HUES6 (cell line): ENCODE data around the gene SLC25A29.
"Not testable (repeated sequence)": the region's sequence is repeated elsewhere in the genome, so short reads cannot be mapped to it uniquely, and the experiment has no call there.

Source experiments
- H3K27ac ChIP-seq: 2 replicates; pipeline ENCODE4 v1.7.0; 2013; ENCODE audit warnings: low read depth, mild to moderate bottlenecking, low read length, inconsistent platforms
- H3K27me3 ChIP-seq: 2 replicates; pipeline ENCODE4 v1.6.1; 2013; ENCODE audit warnings: low read length; ENCODE audit not compliant: control insufficient read depth, insufficient read depth
- H3K36me3 ChIP-seq: 2 replicates; pipeline ENCODE4 v1.6.1; 2013; ENCODE audit warnings: low read length; ENCODE audit not compliant: control insufficient read depth, insufficient read depth
- H3K4me1 ChIP-seq: 2 replicates; pipeline ENCODE4 v1.6.1; 2013; ENCODE audit warnings: low read length; ENCODE audit not compliant: control insufficient read depth, insufficient read depth
- H3K4me3 ChIP-seq: 2 replicates; pipeline ENCODE4 v1.5.1; 2013; ENCODE audit warnings: low read depth, low read length
- H3K9ac ChIP-seq: one replicate; pipeline ENCODE4 v1.6.1; 2013; ENCODE audit warnings: mild to moderate bottlenecking, low read length
- H3K9me3 ChIP-seq: 2 replicates; pipeline ENCODE4 v1.6.1; 2013; ENCODE audit warnings: low read depth, low read length; ENCODE audit not compliant: control insufficient read depth, insufficient read depth

The SLC25A29 gene

GRCh38 chr14:100320157-100320856 lies 14.1 kb upstream of the SLC25A29 start:
- Histone ChIP-seq H3K9ac (no peak overlapping the region), H3K27me3 (no peaks in the 10 kb centered on the region), H3K4me3 (no peak overlapping the region), H3K36me3 (no peaks in the 10 kb centered on the region), H3K27ac (no peak overlapping the region), H3K9me3 (no peaks in the 10 kb centered on the region), H3K4me1 (no peaks in the 10 kb centered on the region)

DNA sequence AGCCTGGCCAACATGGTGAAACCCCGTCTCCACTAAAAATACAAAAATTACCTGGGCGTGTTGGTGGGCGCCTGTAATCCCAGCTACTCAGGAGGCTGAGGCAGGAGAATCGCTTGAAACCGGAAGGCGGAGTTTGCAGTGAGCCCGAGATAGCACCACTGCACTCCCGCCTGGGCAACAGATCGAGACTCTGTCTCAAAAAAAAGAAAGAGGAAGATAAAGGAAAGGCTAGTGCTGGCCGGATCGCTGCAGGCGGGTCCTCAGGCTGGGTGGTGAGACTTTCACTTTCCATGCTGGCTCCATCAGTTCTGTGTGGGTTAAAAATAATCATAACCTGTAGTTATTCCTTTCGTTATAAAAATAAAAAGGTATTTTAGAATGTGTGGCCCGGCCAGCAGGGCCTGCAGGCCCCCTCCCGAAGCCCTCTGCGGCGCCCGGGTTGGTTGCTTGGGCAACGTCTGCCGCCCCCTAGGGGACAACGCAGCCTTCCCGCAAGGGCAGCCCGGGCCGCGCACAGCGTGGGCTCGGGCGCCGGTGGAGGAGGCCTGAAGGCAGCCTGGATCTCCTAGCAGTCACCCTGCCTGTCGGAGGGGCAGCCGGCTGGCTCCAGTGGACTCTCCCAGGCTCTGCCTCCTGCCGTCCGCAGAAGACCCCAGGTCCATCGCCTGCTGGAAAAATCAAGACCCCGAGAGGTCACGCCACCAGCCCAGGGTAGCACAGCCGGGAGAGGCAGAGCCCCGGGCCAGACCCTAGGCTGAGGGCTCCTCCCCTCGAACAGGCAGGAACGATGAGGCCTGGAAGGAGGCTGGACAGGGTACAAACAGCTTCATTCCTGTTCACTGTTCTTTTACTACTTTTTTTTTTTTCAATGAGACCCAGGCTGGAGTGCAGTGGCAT lies 11.9 kb upstream of the SLC25A29 start:
- H3K9ac ChIP-seq, result no peak overlapping the region
- no peak overlapping the region for H3K4me3 ChIP-seq

GRCh38 chr14:100317389-100317788 lies 11.1 kb upstream of the SLC25A29 start:
- no peaks in the 10 kb centered on the region for H3K9me3 ChIP-seq
- peaks cover 15% of the 10 kb centered on the region for H3K4me1 ChIP-seq
- H3K9ac ChIP-seq, result no peak overlapping the region
- H3K27ac ChIP-seq, result no peak overlapping the region
- no peaks in the 10 kb centered on the region for H3K27me3 ChIP-seq
- H3K36me3 ChIP-seq, result no peaks in the 10 kb centered on the region
- no peak overlapping the region for H3K4me3 ChIP-seq

More for the DNA sequence above, 11.9 kb upstream of the SLC25A29 start:
- no peaks in the 10 kb centered on the region for H3K27me3 ChIP-seq
- no peaks in the 10 kb centered on the region for H3K9me3 ChIP-seq
- peaks cover 8% of the 10 kb centered on the region; the same call in 1 of the 2 replicates for H3K4me1 ChIP-seq
- H3K27ac ChIP-seq, result no peak overlapping the region
- H3K36me3 ChIP-seq, result no peaks in the 10 kb centered on the region

DNA sequence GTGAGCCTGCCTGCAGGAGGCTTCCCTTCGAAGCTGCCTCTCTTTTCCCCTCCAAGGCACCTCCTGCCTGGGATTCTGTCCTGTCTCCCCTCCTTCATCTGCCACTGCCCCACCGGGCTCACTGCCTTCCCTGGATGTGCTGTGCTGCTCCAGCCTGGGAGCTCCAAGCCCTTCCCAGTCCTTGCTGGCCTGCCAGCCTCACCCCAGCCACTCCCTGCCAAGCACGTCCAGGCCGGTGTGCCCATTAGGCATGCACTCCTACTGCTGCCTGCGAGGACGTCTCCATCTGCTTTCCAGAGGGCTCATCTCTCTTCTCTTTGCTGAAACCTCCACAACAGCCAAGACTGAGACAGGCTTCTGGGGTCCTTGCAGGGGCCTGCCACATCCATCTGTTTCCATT lies 8.5 kb upstream of the SLC25A29 start:
- Histone ChIP-seq H3K4me3 (no peak overlapping the region), H3K4me1 (peaks cover 33% of the 10 kb centered on the region), H3K9me3 (no peaks in the 10 kb centered on the region), H3K27me3 (no peaks in the 10 kb centered on the region), H3K36me3 (no peaks in the 10 kb centered on the region), H3K9ac (no peak overlapping the region), H3K27ac (no peak overlapping the region)

DNA sequence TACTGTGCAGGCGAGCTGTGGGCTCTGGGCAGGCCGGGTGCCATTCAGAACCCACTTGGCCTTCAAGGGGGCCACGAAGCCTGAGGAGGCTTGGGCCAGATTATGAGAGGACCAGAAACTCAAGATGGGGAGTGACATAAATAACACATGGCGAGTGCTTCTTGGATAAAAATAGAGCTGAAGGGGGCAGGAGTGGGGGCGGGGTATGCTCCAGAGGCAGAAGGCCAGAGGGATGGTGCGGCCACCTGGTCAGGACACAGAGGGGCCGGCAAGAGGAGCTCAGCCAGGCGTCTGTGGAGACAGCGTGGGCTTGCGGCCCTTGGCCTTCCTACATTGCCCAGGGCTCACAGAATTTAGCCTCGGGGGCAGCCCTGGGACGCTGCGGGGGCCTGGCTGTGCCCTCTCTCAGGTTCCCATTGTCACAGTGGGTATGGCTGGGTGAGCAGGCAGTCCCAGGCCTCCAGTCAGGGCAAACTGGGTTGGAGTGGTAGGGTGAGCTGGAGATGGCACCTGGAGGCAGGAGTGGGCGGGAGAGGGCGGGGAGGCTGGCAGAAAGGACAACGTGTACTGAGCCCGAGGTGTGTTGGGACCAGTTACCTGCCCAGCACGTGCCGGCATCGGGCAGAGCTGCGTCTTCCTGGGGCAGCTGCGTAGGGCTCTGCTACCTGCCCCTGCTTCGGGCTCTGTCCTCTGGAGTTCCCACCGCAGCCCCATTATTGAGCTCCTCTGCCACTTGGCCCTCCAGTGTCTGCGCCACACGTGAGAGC lies 7.4 kb upstream of the SLC25A29 start:
- peaks cover 42% of the 10 kb centered on the region for H3K4me1 ChIP-seq
- no peak overlapping the region for H3K27ac ChIP-seq
- no peak overlapping the region for H3K9ac ChIP-seq

GRCh38 chr14:100312877-100313400 lies 6.7 kb upstream of the SLC25A29 start:
- H3K9me3 ChIP-seq, result no peaks in the 10 kb centered on the region
- H3K4me3 ChIP-seq, result no peak overlapping the region
- H3K36me3 ChIP-seq, result no peaks in the 10 kb centered on the region
- no peak overlapping the region for H3K27ac ChIP-seq
- peaks cover 43% of the 10 kb centered on the region for H3K4me1 ChIP-seq
- H3K9ac ChIP-seq, result no peak overlapping the region
- no peaks in the 10 kb centered on the region for H3K27me3 ChIP-seq

More for the DNA sequence above, 7.4 kb upstream of the SLC25A29 start:
- Histone ChIP-seq H3K36me3 (no peaks in the 10 kb centered on the region), H3K9me3 (no peaks in the 10 kb centered on the region), H3K4me3 (no peak overlapping the region), H3K27me3 (no peaks in the 10 kb centered on the region)

GRCh38 chr14:100312110-100312876 lies 6.0 kb upstream of the SLC25A29 start:
- not testable (repeated sequence) for H3K27me3 ChIP-seq, H3K9me3 ChIP-seq, H3K27ac ChIP-seq, H3K4me3 ChIP-seq, H3K36me3 ChIP-seq
- peak overlapping the region; percentile 48 for H3K9ac ChIP-seq
- peaks cover 49% of the 10 kb centered on the region for H3K4me1 ChIP-seq

DNA sequence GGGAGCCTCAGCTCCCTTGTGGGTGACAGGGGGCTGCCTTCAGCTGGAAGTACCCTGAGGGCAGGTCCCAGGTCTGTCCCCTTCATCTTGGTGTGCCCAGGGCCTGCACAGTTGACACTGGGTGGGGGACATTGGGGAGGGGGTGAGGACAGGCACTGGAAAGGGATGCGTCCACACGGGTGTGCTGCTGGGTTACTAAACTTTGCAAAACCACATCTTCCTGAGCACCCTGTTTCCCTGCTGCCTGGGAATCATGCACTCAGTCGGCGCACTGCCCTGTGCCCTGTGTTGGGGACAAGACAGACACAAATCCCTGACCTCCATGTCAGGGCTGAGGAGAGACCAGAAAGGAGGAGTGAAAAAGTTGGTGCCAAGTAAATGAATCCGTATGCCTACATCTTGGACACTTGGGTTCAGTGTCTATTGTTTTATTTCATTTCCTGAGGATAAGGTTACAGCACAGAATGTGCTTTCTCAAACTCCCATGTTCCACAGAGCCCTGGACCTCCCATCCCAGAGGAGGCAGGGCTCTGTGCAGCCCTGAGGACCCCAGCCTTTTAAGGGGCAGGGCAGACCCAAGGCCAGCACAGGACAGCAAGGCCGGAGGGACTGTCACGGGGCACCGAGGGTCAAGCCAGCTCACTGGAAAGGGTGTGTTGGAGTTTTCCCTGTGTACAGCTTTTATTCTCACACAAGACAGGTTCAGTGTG lies 2.9 kb upstream of the SLC25A29 start:
- H3K27ac ChIP-seq, result no peak overlapping the region
- peaks cover 55% of the 10 kb centered on the region for H3K4me1 ChIP-seq
- no peaks in the 10 kb centered on the region for H3K9me3 ChIP-seq
- H3K4me3 ChIP-seq, result no peak overlapping the region
- H3K27me3 ChIP-seq, result no peaks in the 10 kb centered on the region
- H3K9ac ChIP-seq, result no peak overlapping the region
- no peaks in the 10 kb centered on the region; the same call in 1 of the 2 replicates for H3K36me3 ChIP-seq

GRCh38 chr14:100308427-100308792 lies 2.2 kb upstream of the SLC25A29 start:
- H3K4me3 ChIP-seq, result peak overlapping the region; percentile 13; the same call in 1 of the 2 replicates
- H3K9me3 ChIP-seq, H3K36me3 ChIP-seq, H3K9ac ChIP-seq, H3K27me3 ChIP-seq, H3K27ac ChIP-seq: not testable (repeated sequence)
- H3K4me1 ChIP-seq, result peaks cover 58% of the 10 kb centered on the region
